CD8-positive, alpha-beta memory T cell (primary cell): ENCODE measurements around the gene TMEM143. TPM values are rescaled to one million over a fixed set of nuclear protein-coding genes. Genes with fewer than 3 reads are reported as not detected.
A peak's percentile ranks its signal among the peaks of the same experiment; 100 is the strongest.

Experiments used
- CTCF ChIA-PET: fragments of 350-600 bp; sonication (Branson Sonifier 250); formaldehyde crosslinking; loops from one replicate; lab custom pipeline; 2021; ENCODE audit warnings: antibody characterized with exemption; lab: Charles Lee
- POLR2A ChIA-PET: fragments of 350-600 bp; sonication (Branson Sonifier 250); formaldehyde crosslinking; loops from one replicate; lab custom pipeline; 2021; ENCODE audit warnings: antibody characterized with exemption; lab: Charles Lee
- DNase-seq, 5 donors: peaks; one replicate each; pipeline versions ENCODE4 v3.0.0 to v3.0.0-alpha.2; 2020 to 2022; ENCODE audit warnings: mixed read lengths in 1 of 5
- H3K27ac ChIP-seq: one replicate; pipeline ENCODE4 v1.7.0; 2013; ENCODE audit warnings: low read depth, mild to moderate bottlenecking, low read length, moderate library complexity
- H3K27me3 ChIP-seq: 2 replicates; pipeline ENCODE4 v1.7.0; 2013; ENCODE audit warnings: low read length, mild to moderate bottlenecking; ENCODE audit not compliant: insufficient read depth, poor library complexity, severe bottlenecking
- H3K36me3 ChIP-seq: 2 replicates; pipeline ENCODE4 v1.7.0; 2013; ENCODE audit warnings: mild to moderate bottlenecking, low read length, moderate library complexity; ENCODE audit not compliant: insufficient read depth
- H3K4me1 ChIP-seq: 2 replicates; pipeline ENCODE4 v1.7.0; 2013; ENCODE audit warnings: mild to moderate bottlenecking, low read length, moderate library complexity; ENCODE audit not compliant: insufficient read depth
- H3K4me3 ChIP-seq: 2 replicates; pipeline ENCODE4 v1.7.0; 2013; ENCODE audit warnings: mild to moderate bottlenecking, low read length
- H3K9me3 ChIP-seq: 2 replicates; pipeline ENCODE4 v1.7.0; 2013; ENCODE audit warnings: mild to moderate bottlenecking, low read length
- H3K27ac Mint-ChIP-seq, 8 donors: one replicate each; pipeline ENCODE4 v1.8.0; 2020 to 2021; ENCODE audit warnings: mixed read lengths in 8 of 8, mild to moderate bottlenecking in 6 of 8, inconsistent platforms in 3 of 8, moderate library complexity in 3 of 8
- H3K27me3 Mint-ChIP-seq, 2 donors: one replicate each; pipeline ENCODE4 v1.8.0; 2020 to 2021; ENCODE audit warnings: mixed read lengths in 2 of 2, mild to moderate bottlenecking in 1 of 2, moderate library complexity in 1 of 2
- H3K36me3 Mint-ChIP-seq, 3 donors: one replicate each; pipeline ENCODE4 v1.8.0; 2020 to 2021; ENCODE audit warnings: mixed read lengths in 3 of 3, inconsistent platforms in 1 of 3, mild to moderate bottlenecking in 1 of 3
- H3K4me1 Mint-ChIP-seq, 3 donors: one replicate each; pipeline ENCODE4 v1.8.0; 2020 to 2021; ENCODE audit warnings: mixed read lengths in 3 of 3, inconsistent platforms in 1 of 3, mild to moderate bottlenecking in 1 of 3
- H3K4me3 Mint-ChIP-seq, 7 donors: one replicate each; pipeline ENCODE4 v1.8.0; 2020 to 2021; ENCODE audit warnings: mixed read lengths in 7 of 7, mild to moderate bottlenecking in 6 of 7, moderate library complexity in 4 of 7, inconsistent platforms in 2 of 7
- H3K9me3 Mint-ChIP-seq, 5 donors: one replicate each; pipeline ENCODE4 v1.8.0; 2020 to 2022; ENCODE audit warnings: mixed read lengths in 5 of 5, mild to moderate bottlenecking in 3 of 5, moderate library complexity in 2 of 5, inconsistent platforms in 1 of 5
- polyA plus RNA-seq: library from polyadenylated mRNA; unstranded; fragments of 300-500 nt; fragmentation: Illumina TruSeq; gene quantifications from one replicate; pipeline ENCODE4 v1.2.3, GENCODE V29; 2021
- total RNA-seq, 2 experiments: library from RNA; stranded (reverse); gene quantifications; one replicate each; pipeline ENCODE4 v1.2.3, GENCODE V29; 2021

TMEM143 gene
- total and polyA plus RNA-seq, 3 experiments from 2014 or later = 9.2 to 15.8 (median 11.4) TPM

DNA sequence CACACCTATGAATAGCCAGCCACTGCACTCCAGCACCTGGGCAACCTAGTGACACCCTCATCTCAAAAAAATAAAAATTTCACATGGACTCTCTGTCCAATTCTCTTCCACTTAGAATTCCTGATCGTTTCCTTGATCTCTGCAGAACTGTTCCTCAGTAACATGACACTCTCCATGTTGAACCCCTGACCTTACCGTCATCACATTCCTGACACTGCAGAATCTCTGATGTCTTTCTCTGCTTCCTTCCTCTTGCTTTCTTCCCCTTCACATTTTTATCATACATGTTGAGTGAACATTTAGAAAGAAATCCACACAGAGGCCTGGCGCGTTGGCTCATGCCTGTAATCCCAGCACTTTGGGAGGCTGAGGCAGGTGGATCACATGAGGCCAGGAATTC lies 78.8 kb downstream of the TMEM143 start:
- H3K27ac ChIP-seq = no peak overlapping the region
- no peaks in the 10 kb centered on the region for H3K4me1 ChIP-seq
- CTCF ChIA-PET = no interaction called here
- H3K27me3 ChIP-seq = no peaks in the 10 kb centered on the region
- H3K4me1 Mint-ChIP-seq = no peaks in the 10 kb centered on the region
- POLR2A ChIA-PET = no interaction called here
- peaks cover 6 to 12% (median 11%) of the 10 kb centered on the region in 5 donors for H3K9me3 Mint-ChIP-seq
- DNase-seq = no peak
- no peaks in the 10 kb centered on the region for H3K36me3 ChIP-seq
- peak overlapping the region in 1 of 8 donors; percentile 1 for H3K27ac Mint-ChIP-seq
- no peaks in the 10 kb centered on the region for H3K9me3 ChIP-seq
- H3K27me3 Mint-ChIP-seq = peaks cover 1 to 37% of the 10 kb centered on the region in 2 donors
- H3K36me3 Mint-ChIP-seq = peaks cover 0 to 20% (median 6%) of the 10 kb centered on the region in 3 donors
- peak overlapping the region in 1 of 7 donors; percentile 37 for H3K4me3 Mint-ChIP-seq
- H3K4me3 ChIP-seq = no peak overlapping the region

DNA sequence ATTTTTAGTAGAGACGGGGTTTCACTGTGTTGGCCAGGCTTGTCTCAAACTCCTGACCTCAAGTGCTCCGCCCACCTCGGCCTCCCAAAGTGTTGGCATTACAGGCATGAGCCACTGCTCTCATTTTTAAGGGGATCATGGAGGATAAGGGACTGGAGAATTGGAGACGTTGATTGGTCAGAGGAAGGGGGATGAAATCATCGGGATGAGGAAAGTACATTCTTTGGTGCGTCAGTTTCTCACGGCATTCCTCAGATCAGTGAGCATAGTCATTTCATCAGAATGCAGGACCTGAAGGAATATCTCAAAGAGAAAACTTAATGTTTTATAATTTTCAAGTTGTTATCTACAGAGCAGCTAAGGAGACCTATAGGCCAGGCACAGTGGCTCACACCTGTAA lies 79.8 kb downstream of the TMEM143 start:
- Mint-ChIP-seq H3K27me3 (peaks cover 1 to 32% of the 10 kb centered on the region in 2 donors), H3K36me3 (peaks cover 0 to 20% (median 6%) of the 10 kb centered on the region in 3 donors), H3K4me1 (no peaks in the 10 kb centered on the region), H3K27ac (no peak overlapping the region), H3K9me3 (peaks cover 6 to 12% (median 11%) of the 10 kb centered on the region in 5 donors), H3K4me3 (no peak overlapping the region)
- ChIA-PET CTCF (no interaction called here), POLR2A (no interaction called here)
- no peaks in the 10 kb centered on the region for H3K4me1 ChIP-seq
- H3K4me3 ChIP-seq = no peak overlapping the region
- no peaks in the 10 kb centered on the region for H3K36me3 ChIP-seq
- no peaks in the 10 kb centered on the region for H3K27me3 ChIP-seq
- H3K9me3 ChIP-seq = no peaks in the 10 kb centered on the region
- no peak for DNase-seq
- no peak overlapping the region for H3K27ac ChIP-seq

Other genes with a start within 250 kb of the TMEM143 start
- gene LIG1, start 193.6 kb downstream of the TMEM143 start, total RNA-seq = 100 to 1,000 TPM; 129 to 135 TPM
- gene LIG1, start 193.6 kb downstream of the TMEM143 start, polyA plus RNA-seq = 24.1 TPM
- 1 to 10 TPM; 6.4 to 7.4 TPM for gene ZSWIM9, start 193.3 kb downstream of the TMEM143 start, total RNA-seq
- 1.9 TPM for gene ZSWIM9, start 193.3 kb downstream of the TMEM143 start, polyA plus RNA-seq
- 100 to 1,000 TPM; 132 TPM for gene CARD8, start 108.0 kb downstream of the TMEM143 start, total RNA-seq
- gene CARD8, start 108.0 kb downstream of the TMEM143 start, polyA plus RNA-seq = 95.8 TPM
- gene ZNF114, start 93.9 kb downstream of the TMEM143 start, total RNA-seq = under 1 TPM in 1 of 2 experiments, not detected in 1; 0.13 TPM
- gene ZNF114, start 93.9 kb downstream of the TMEM143 start, polyA plus RNA-seq = not detected
- 100 to 1,000 TPM; 273 to 278 TPM for gene EMP3, start 38.4 kb downstream of the TMEM143 start, total RNA-seq
- gene EMP3, start 38.4 kb downstream of the TMEM143 start, polyA plus RNA-seq = 1,041 TPM
- not detected for gene SYNGR4, start 427 bp upstream of the TMEM143 start, total RNA-seq
- gene SYNGR4, start 427 bp upstream of the TMEM143 start, polyA plus RNA-seq = not detected
- gene KDELR1, start 27.6 kb upstream of the TMEM143 start, total RNA-seq = 10 to 100 TPM; 78.7 to 82.9 TPM
- gene KDELR1, start 27.6 kb upstream of the TMEM143 start, polyA plus RNA-seq = 32.5 TPM
- under 1 TPM; 0.13 to 0.26 TPM for gene GRIN2D, start 29.7 kb upstream of the TMEM143 start, total RNA-seq
- 0.05 TPM for gene GRIN2D, start 29.7 kb upstream of the TMEM143 start, polyA plus RNA-seq
- gene GRWD1, start 82.0 kb upstream of the TMEM143 start, total RNA-seq = 100 to 1,000 TPM; 105 to 107 TPM
- gene GRWD1, start 82.0 kb upstream of the TMEM143 start, polyA plus RNA-seq = 45.6 TPM
- gene KCNJ14, start 91.6 kb upstream of the TMEM143 start, total RNA-seq = 1 to 10 TPM; 1.8 to 2.0 TPM
- 0.12 TPM for gene KCNJ14, start 91.6 kb upstream of the TMEM143 start, polyA plus RNA-seq
- gene CYTH2, start 105.4 kb upstream of the TMEM143 start, total RNA-seq = 10 to 100 TPM; 30.7 to 33.3 TPM
- gene CYTH2, start 105.4 kb upstream of the TMEM143 start, polyA plus RNA-seq = 34.8 TPM
- gene LMTK3, start 147.9 kb upstream of the TMEM143 start, total RNA-seq = 1 to 10 TPM; 4.6 to 4.7 TPM
- not detected for gene LMTK3, start 147.9 kb upstream of the TMEM143 start, polyA plus RNA-seq
- gene SULT2B1, start 188.2 kb upstream of the TMEM143 start, total RNA-seq = not detected
- not detected for gene SULT2B1, start 188.2 kb upstream of the TMEM143 start, polyA plus RNA-seq
- not detected for gene SPACA4, start 242.8 kb upstream of the TMEM143 start, total RNA-seq
- not detected for gene SPACA4, start 242.8 kb upstream of the TMEM143 start, polyA plus RNA-seq